ENCODE data around the gene MTX1. TPM values are rescaled to one million over a fixed set of nuclear protein-coding genes. Genes with fewer than 3 reads are reported as not detected.

MTX1 gene
- total and polyA plus RNA-seq, 9 of the 15 experiments (the other 6 are each of a cell fraction or from before 2014, with no cell fraction given) = 29.1 to 98.4 (median 66.9) TPM

GRCh38 chr1:155253208-155253607 is 44.7 kb downstream of the MTX1 start:
- DNase-seq (ENCODE audit: extremely low read depth in 1 of 4, low spot score in 3 of 4) (no peak), ATAC-seq (no peak), FAIRE-seq (no peak)
- Histone ChIP-seq H2AFZ (ENCODE audit: low read depth, low read length) (no peak overlapping the region), H3K27ac (ENCODE audit: extremely low read depth, low read depth, low read length) (no peak overlapping the region; the same call in 2 of the 3 replicates), H3K4me1 (replicated peaks in 1 of 2; ENCODE audit: control insufficient read depth in 2 of 2, insufficient read depth in 2 of 2, low read length in 2 of 2) (peaks cover 25 to 48% of the 10 kb centered on the region in 2 experiments), H3K9me3 (replicated peaks; ENCODE audit: control insufficient read depth, insufficient read depth, low read depth, low read length) (no peaks in the 10 kb centered on the region), H3K9ac (ENCODE audit: insufficient read depth in 1 of 2, low read depth in 2 of 2, low read length in 2 of 2) (peak overlapping the region in 1 of 2 experiments; percentile 97; a peak in 3 of 4 replicates), H3K4me2 (ENCODE audit: insufficient read depth, low read length) (peak overlapping the region; percentile 81), H3K9me1 (ENCODE audit: control insufficient read depth, insufficient read depth, low read length) (no peaks in the 10 kb centered on the region), H3K36me3 (ENCODE audit: control insufficient read depth, insufficient read depth, low read length) (peaks cover 38% of the 10 kb centered on the region; the same call in 2 of the 3 replicates), H3K4me3 (peak overlapping the region; percentile 58; the same call in 1 of the 2 replicates), H4K20me1 (replicated peaks; ENCODE audit: control insufficient read depth, insufficient read depth, low read length) (no peaks in the 10 kb centered on the region), H3K27me3 (ENCODE audit: control insufficient read depth in 2 of 2, insufficient read depth in 2 of 2, low read length in 2 of 2) (no peaks in the 10 kb centered on the region), H3K79me2 (ENCODE audit: control insufficient read depth, insufficient read depth, low read length) (peaks cover 18% of the 10 kb centered on the region)
- intact Hi-C loops (cut with micrococcal nuclease) (loop anchor here (5.0 to 10.0 kb wide), 2 partner anchors 252 to 339 kb away; no protein-coding TSS in a partner anchor), in situ Hi-C loops (cut with MboI) (loop anchor here (10.0 kb wide), 1 partner anchor 342 kb away; no protein-coding TSS in a partner anchor)
- 81% methylated on average over 5 of the region's 5 CpGs for WGBS (ENCODE audit: insufficient coverage, low coverage, missing lambda C conversion rate)
- BruUV-seq (replicated peaks) = TSS peak; percentile 17
- ChIA-PET CTCF (ENCODE audit: low intra/inter-chr PET ratio) (interaction anchor here (0.6 to 1.2 kb wide), 2 partner anchors 57 to 70 kb away, joined by 4 read pairs; no protein-coding TSS in a partner anchor), POLR2A (interaction anchor here (3.4 kb wide), 1 partner anchor 8 kb away, joined by 29 read pairs; the partner anchor contains the start of gene SCAMP3)
- TF ChIP-seq ZNF57 (CRISPR knock-in tag; IDR thresholded peaks at IDR 0.05) (no peak), ZNF740 (CRISPR knock-in tag; IDR thresholded peaks at IDR 0.05) (no peak), ZNF740 (tag; IDR thresholded peaks at IDR 0.05) (no peak), NEUROD1 (IDR thresholded peaks at IDR 0.05; ENCODE audit: borderline replicate concordance, low read depth, low read length, partially characterized antibody) (no peak), STAT5A (IDR thresholded peaks at IDR 0.05; ENCODE audit: borderline replicate concordance, low read length) (no peak), ATF7 (IDR thresholded peaks at IDR 0.05) (no peak), ELF1 (tag; IDR thresholded peaks at IDR 0.05) (no peak), NR2F6 (CRISPR knock-in tag; IDR thresholded peaks at IDR 0.05) (no peak)
- TF ChIP-seq, protein P1, sequence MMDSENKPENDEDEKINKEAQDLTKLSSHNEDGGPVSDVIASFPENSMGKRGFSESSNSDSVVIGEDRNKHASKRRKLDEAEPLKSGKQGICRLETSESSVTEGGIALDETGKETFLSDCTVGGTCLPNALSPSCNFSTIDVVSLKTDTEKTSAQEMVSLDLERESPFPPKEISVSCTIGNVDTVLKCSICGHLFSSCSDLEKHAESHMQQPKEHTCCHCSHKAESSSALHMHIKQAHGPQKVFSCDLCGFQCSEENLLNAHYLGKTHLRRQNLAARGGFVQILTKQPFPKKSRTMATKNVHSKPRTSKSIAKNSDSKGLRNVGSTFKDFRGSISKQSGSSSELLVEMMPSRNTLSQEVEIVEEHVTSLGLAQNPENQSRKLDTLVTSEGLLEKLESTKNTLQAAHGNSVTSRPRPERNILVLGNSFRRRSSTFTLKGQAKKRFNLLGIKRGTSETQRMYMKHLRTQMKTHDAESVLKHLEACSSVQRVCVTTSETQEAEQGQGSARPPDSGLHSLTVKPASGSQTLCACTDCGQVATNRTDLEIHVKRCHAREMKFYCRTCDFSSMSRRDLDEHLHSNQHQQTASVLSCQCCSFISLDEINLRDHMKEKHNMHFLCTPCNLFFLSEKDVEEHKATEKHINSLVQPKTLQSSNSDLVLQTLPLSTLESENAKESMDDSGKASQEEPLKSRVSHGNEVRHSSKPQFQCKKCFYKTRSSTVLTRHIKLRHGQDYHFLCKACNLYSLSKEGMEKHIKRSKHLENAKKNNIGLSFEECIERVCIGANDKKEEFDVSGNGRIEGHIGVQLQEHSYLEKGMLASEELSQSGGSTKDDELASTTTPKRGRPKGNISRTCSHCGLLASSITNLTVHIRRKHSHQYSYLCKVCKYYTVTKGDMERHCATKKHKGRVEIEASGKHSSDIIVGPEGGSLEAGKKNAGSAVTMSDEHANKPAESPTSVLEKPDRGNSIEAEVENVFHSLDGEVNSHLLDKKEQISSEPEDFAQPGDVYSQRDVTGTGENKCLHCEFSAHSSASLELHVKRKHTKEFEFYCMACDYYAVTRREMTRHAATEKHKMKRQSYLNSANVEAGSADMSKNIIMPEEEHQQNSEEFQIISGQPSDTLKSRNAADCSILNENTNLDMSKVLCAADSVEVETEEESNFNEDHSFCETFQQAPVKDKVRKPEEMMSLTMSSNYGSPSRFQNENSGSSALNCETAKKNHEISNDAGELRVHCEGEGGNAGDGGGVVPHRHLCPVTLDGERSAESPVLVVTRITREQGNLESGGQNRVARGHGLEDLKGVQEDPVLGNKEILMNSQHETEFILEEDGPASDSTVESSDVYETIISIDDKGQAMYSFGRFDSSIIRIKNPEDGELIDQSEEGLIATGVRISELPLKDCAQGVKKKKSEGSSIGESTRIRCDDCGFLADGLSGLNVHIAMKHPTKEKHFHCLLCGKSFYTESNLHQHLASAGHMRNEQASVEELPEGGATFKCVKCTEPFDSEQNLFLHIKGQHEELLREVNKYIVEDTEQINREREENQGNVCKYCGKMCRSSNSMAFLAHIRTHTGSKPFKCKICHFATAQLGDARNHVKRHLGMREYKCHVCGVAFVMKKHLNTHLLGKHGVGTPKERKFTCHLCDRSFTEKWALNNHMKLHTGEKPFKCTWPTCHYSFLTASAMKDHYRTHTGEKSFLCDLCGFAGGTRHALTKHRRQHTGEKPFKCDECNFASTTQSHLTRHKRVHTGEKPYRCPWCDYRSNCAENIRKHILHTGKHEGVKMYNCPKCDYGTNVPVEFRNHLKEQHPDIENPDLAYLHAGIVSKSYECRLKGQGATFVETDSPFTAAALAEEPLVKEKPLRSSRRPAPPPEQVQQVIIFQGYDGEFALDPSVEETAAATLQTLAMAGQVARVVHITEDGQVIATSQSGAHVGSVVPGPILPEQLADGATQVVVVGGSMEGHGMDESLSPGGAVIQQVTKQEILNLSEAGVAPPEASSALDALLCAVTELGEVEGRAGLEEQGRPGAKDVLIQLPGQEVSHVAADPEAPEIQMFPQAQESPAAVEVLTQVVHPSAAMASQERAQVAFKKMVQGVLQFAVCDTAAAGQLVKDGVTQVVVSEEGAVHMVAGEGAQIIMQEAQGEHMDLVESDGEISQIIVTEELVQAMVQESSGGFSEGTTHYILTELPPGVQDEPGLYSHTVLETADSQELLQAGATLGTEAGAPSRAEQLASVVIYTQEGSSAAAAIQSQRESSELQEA (IDR thresholded peaks at IDR 0.05; ENCODE audit: low read depth) = no peak
- TF ChIP-seq, protein P2, sequence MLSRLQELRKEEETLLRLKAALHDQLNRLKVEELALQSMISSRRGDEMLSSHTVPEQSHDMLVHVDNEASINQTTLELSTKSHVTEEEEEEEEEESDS (CRISPR knock-in tag; IDR thresholded peaks at IDR 0.05) = no peak

Data from K562 (cell line).